Mononuclear cell (primary cell): Measurements from ENCODE around the gene KLRF1. TPM values are rescaled to one million over a fixed set of nuclear protein-coding genes. Genes with fewer than 3 reads are reported as not detected.
"Not testable (repeated sequence)": the region's sequence is repeated elsewhere in the genome, so short reads cannot be mapped to it uniquely, and the experiment has no call there.

Experiments
- H3K27me3 ChIP-seq: 2 replicates; pipeline ENCODE4 v1.6.0; 2011; ENCODE audit warnings: low read length, control low read depth; ENCODE audit not compliant: insufficient read depth
- H3K4me1 ChIP-seq: 2 replicates; pipeline ENCODE4 v1.5.1; 2011; ENCODE audit warnings: mild to moderate bottlenecking, low read length, control low read depth; ENCODE audit not compliant: insufficient read depth
- H3K4me3 ChIP-seq: 2 replicates; pipeline ENCODE4 v1.5.1; 2011; ENCODE audit warnings: mild to moderate bottlenecking, low read length, moderate library complexity
- H3K9me3 ChIP-seq: 2 replicates; pipeline ENCODE4 v1.5.1; 2011; ENCODE audit warnings: low read depth, mild to moderate bottlenecking, control low read depth, low read length
- total RNA-seq: library from RNA; depleted of rRNA; stranded (reverse); fragments of >200 nt; gene quantifications from one replicate; pipeline ENCODE4 v1.2.3, GENCODE V29; 2012

The KLRF1 gene
- total RNA-seq, 1 donor = 27.0 TPM

DNA sequence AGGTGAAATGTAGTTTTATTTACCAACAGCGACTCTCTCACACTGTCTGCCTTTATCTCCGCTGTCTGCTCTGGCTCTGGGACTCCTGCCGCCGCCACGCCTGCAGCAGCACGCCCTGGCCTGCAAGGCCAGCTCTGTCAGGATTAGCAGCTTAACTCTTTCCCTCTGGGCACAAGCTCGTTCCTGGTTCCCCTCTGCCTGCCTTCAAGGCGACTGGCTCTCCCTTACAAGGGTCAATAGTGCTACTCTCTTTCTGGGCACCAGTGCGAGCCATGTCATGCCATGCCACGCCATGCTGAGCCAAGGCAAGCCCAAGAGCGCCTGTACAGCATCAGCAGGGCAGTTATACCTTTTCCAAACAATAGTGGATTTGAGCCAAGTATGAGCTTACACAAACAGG is 45.5 kb downstream of the KLRF1 start:
- no peaks in the 10 kb centered on the region for H3K9me3 ChIP-seq
- peaks cover 3% of the 10 kb centered on the region for H3K4me1 ChIP-seq
- no peaks in the 10 kb centered on the region for H3K27me3 ChIP-seq
- H3K4me3 ChIP-seq = no peak overlapping the region

DNA sequence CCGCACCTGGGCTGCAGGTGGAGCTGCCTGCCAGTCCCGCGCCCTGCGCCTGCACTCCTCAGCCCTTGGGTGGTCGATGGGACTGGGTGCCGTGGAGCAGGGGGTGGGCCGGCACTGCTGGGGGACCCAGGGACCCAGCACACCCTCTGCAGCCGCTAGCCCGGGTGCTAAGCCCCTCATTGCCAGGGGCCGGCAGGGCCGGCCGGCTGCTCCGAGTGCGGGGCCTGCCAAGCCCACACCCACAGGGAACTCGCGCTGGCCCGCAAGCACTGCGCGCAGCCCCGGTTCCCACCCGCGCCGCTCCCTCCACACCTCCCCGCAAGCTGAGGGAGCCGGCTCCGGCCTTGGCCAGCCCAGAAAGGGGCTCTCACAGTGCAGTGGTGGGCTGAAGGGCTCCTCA is 48.8 kb downstream of the KLRF1 start:
- not testable (repeated sequence) for H3K4me1 ChIP-seq, H3K4me3 ChIP-seq, H3K27me3 ChIP-seq, H3K9me3 ChIP-seq

DNA sequence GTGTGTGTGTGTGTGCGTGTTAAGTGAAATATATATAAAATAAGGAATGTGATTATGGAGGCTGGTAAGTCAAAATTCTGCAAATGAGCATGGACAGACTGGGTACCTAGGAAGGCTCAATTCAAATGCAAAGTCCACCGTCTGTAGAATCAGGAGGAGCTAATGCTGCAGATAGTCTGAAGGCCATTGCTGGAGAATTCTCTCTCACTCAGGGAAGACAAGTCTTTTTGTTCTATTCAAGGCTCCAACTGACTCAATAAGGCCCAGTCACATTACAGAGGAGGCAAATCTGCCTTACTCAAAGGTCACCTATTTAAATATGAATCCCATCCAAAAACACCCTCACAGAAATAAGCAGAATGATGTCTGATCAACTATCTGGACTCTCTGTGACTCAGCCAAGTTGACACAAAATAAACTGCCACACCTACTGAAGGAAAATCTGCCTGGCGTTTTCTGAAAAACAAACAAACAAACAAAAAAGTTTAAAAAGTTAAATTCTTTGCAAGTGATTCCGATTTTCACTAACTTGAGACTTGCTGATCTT is 53.3 kb downstream of the KLRF1 start:
- Histone ChIP-seq H3K27me3 (no peaks in the 10 kb centered on the region), H3K9me3 (no peaks in the 10 kb centered on the region), H3K4me1 (no peaks in the 10 kb centered on the region), H3K4me3 (no peak overlapping the region)

DNA sequence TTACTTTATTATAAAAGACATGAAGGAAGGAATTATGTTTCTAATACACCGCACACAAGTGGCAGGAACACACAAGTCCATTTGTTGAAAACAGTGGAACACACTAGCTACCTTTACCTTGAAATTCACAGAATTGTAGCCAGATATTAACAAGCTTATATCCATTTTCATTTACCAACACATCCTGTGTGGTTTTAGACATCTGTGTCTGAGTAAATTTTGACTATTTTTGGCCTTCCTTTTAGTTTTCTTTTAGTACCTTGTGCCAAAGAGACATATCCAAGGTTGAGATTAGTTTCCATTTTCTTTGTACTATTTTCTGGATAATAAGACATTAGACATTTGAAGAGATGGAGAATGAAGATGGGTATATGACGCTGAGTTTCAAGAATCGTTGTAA is 54.0 kb downstream of the KLRF1 start, which contains the start of gene KLRF2:
Gene KLRF2, plus strand, starts transcription at position 244 of the 400 bp plus-strand sequence. Its CDS starts 107 bp downstream, at position 351.
- no peaks in the 10 kb centered on the region for H3K4me1 ChIP-seq
- H3K27me3 ChIP-seq = no peaks in the 10 kb centered on the region
- no peaks in the 10 kb centered on the region for H3K9me3 ChIP-seq
- H3K4me3 ChIP-seq = no peak within 1 kb of the TSS

DNA sequence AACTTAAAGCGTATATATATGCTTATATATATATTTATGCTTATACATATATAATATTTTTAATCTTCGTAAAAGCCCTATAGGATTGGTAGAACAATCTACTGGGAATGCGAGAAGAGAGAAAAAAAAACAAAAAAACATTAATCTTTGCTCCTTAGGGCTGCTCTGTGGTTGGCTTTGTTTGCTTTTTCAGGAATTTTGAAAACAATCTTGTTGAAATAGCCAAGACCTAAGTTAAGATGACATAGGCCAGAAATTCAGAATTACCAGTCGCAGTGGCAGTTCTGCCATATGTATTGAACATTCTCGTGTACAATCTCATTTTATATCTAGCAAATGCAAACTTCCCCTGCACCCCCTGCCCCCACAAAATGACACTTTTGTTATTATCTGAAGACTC is 54.7 kb downstream of the KLRF1 start:
- Histone ChIP-seq H3K9me3 (no peaks in the 10 kb centered on the region), H3K4me3 (no peak overlapping the region), H3K27me3 (no peaks in the 10 kb centered on the region), H3K4me1 (no peaks in the 10 kb centered on the region)

DNA sequence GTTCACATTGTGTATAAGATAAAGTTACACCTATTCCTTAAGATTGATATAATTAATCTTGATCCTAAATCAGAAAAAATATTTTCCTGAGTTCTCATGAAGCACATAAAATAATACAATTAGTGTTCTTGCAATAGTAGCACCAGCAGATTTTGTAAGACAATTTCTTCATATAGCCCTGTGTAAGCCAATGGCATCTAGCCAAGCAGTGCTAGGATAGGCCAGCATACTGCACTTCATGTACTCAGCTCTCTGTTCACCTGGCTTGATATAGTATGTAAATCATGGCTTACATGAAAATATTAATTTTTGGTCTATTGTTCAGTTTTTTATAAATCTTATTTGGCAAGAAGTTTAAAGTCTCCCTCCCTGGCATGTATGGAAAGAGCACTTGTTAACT is 55.9 kb downstream of the KLRF1 start:
- no peaks in the 10 kb centered on the region for H3K4me1 ChIP-seq
- H3K9me3 ChIP-seq = no peaks in the 10 kb centered on the region
- H3K4me3 ChIP-seq = no peak overlapping the region
- H3K27me3 ChIP-seq = no peaks in the 10 kb centered on the region

DNA sequence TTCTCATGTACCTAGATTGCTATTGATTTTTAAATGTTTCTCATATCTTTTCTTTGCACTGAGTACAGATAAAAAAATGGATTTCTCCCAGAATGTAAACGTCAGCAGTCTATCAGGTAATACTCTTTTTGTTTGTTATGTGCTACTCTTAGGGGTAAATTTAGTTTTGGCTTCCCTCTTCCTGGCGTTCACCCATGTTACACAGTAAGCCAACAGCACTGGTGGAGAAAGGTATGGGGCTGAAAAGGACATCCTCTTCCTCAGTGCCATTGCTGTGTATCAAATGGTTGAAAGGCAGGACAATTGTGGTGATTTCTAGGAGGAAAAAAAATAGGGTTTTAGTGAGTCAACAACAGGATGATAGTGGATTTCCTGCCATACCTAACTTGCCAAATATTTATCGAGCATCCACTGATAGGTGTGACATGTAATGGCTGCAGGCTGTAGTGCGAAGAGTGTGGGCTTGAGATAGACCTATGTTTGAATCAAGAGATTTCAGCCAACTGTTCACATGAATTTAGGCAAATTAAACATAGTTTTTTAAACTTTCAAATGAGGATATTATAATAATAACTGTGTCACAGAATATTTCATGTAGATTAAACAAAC is 61.5 kb downstream of the KLRF1 start:
- no peaks in the 10 kb centered on the region for H3K27me3 ChIP-seq
- H3K4me1 ChIP-seq = no peaks in the 10 kb centered on the region
- no peak overlapping the region for H3K4me3 ChIP-seq
- H3K9me3 ChIP-seq = no peaks in the 10 kb centered on the region

Other genes with a start within 250 kb of the KLRF1 start
- gene KLRB1, start 219.6 kb upstream of the KLRF1 start, total RNA-seq = 45.7 TPM
- 167 TPM for gene CLEC2D, start 157.8 kb upstream of the KLRF1 start, total RNA-seq
- 4.4 TPM for gene CLECL1, start 94.4 kb upstream of the KLRF1 start, total RNA-seq
- 2,627 TPM for gene CD69, start 66.6 kb upstream of the KLRF1 start, total RNA-seq
- 248 TPM for gene CLEC2B, start 41.9 kb downstream of the KLRF1 start, total RNA-seq
- not detected for gene KLRF2, start 54.0 kb downstream of the KLRF1 start, total RNA-seq
- gene CLEC2A, start 104.9 kb downstream of the KLRF1 start, total RNA-seq = not detected
- 33.7 TPM for gene CLEC12A, start 143.9 kb downstream of the KLRF1 start, total RNA-seq
- gene CLEC1B, start 171.6 kb downstream of the KLRF1 start, total RNA-seq = 14.2 TPM
- gene CLEC12B, start 183.1 kb downstream of the KLRF1 start, total RNA-seq = 1.9 TPM
- 0.42 TPM for gene CLEC9A, start 203.2 kb downstream of the KLRF1 start, total RNA-seq